Measurements from ENCODE around the gene PLCXD3. TPM values are rescaled to one million over a fixed set of nuclear protein-coding genes. Genes with fewer than 3 reads are reported as not detected.
"Not testable (repeated sequence)": the region's sequence is repeated elsewhere in the genome, so short reads cannot be mapped to it uniquely, and the experiment has no call there.

PLCXD3 gene
- total RNA-seq, 1 experiment from 2014 or later: not detected

DNA sequence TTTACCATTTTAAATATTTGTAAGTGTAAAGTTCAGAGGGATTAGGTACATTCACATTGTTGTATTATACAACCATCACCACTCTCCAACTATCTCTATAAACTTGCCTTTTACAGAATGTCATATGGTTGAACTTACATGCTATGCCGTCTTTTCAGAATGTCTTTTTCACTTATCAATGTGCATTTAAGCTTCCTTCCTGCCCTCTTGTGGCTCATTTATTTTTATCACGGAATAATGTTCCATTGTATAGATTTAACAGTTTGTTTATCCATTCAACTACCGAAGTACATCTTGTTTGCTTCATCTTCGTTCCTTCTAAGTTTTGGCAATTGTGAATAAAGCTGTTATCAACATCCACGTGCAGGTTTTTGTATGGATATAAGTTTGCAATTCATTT is 163.8 kb downstream of the PLCXD3 start:
- Histone ChIP-seq H3K36me3 (no peaks in the 10 kb centered on the region), H3K27me3 (no peaks in the 10 kb centered on the region; the same call in 1 of the 2 replicates), H3K4me3 (no peak overlapping the region), H3K9me3 (no peaks in the 10 kb centered on the region)
- no peak for DNase-seq

DNA sequence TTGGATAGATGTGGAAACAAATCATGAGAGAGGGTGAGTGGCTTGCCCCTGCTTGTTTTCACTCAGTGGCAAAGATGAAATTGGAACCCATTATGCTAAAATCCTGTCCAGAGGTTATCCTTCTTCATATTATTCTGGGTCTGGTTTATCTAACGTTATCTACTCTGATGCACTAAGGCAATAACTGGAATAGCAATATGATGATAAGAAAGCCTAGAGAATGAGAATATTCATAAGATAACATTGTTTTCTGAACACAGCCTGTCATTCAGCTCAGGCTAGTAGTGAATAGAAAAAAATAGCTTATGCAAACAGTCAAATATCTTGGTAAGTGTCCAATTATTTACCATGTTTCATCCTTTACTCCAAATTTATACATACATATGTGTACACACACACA is 165.1 kb downstream of the PLCXD3 start:
- Histone ChIP-seq H3K27me3 (no peaks in the 10 kb centered on the region; the same call in 1 of the 2 replicates), H3K36me3 (no peaks in the 10 kb centered on the region), H3K9me3 (no peaks in the 10 kb centered on the region), H3K4me3 (no peak overlapping the region)
- no peak for DNase-seq

DNA sequence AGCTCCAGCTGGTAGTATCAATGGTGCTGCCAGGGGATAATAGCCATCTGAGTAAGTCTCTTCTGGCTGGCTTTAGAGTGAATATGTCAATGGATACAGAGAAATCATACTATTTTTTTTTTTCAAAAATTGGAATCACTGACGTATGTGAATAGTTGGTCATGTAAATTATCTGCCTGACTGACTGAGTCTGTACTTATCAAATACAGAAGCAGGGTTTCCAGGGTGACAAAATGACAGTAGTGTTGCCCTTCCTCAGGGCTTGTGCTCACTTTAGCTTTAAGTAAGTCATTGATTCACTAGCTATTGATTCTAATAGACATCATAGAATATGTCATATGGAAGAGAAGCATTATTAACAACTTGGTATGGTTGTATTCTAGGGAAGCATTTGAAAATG is 171.1 kb downstream of the PLCXD3 start:
- no peak for DNase-seq
- Histone ChIP-seq H3K36me3 (no peaks in the 10 kb centered on the region), H3K9me3 (no peaks in the 10 kb centered on the region), H3K27me3 (no peaks in the 10 kb centered on the region), H3K4me3 (no peak overlapping the region)

DNA sequence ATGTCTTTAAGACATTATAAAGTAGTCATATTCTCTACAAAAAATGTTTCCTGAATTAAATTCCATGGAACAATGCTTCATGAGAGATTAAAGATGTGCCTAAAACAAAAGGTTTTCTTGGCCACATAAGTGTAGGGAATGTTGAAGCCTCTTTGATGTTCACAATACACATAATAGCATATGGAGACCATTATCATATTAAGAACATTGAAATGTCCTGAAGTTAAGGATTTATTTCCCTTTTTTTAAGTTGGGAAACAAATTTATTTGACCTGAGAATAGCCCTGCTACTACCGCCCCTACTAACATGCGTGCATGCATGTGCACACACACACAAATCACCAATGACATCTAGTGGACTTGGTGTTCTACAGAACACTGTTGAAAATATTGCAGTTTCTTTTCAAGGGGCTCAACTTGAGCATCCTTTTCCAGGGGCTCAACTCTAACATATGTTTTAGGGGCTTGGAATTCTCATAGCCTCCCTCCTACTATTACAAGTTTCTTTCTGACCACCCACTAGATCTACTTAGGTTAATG is 172.2 kb downstream of the PLCXD3 start:
- DNase-seq: no peak
- no peaks in the 10 kb centered on the region for H3K27me3 ChIP-seq
- H3K4me3 ChIP-seq: no peak overlapping the region
- H3K9me3 ChIP-seq: no peaks in the 10 kb centered on the region
- no peaks in the 10 kb centered on the region for H3K36me3 ChIP-seq

DNA sequence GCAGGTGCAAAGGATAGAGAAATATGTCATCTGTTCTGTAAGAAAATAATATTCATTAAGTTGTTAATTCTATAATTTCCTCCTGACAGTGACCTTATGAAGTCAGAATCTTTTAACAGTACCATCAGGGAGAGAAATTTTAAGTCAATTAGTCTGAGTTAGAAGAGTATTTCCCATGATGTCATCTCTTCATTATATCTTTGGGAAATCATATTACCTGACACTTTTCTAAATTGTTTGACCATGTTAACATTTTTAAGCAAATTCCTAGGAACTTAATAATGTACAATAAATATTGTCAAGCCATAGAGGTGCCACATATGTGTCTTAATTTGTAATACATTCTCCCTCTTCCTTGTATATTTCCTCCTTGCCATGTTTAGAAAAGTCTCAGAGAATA is 172.7 kb downstream of the PLCXD3 start:
- Histone ChIP-seq H3K36me3 (no peaks in the 10 kb centered on the region), H3K9me3 (no peaks in the 10 kb centered on the region), H3K27me3 (no peaks in the 10 kb centered on the region), H3K4me3 (no peak overlapping the region)
- no peak for DNase-seq

DNA sequence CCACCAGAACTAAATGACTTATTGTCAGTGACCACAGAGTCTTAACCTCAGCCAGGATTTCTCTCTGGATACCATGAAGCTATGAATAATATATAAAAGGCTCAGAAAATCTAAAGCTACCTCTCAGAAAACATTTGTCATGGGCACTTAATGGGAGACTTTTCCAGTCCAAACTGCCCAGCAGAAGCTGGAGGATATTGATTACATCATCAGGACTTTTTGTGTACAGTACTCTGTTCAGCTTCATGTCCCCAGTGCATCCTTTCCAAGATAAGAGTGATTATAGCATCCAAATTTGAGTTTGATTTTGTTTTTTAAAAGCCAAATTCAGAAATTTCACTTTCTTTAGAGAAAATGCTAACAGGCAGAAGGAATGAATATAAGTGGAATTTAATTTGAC is 173.2 kb downstream of the PLCXD3 start:
- no peak for DNase-seq
- no peaks in the 10 kb centered on the region for H3K27me3 ChIP-seq
- no peaks in the 10 kb centered on the region for H3K9me3 ChIP-seq
- no peak overlapping the region for H3K4me3 ChIP-seq
- no peaks in the 10 kb centered on the region for H3K36me3 ChIP-seq

DNA sequence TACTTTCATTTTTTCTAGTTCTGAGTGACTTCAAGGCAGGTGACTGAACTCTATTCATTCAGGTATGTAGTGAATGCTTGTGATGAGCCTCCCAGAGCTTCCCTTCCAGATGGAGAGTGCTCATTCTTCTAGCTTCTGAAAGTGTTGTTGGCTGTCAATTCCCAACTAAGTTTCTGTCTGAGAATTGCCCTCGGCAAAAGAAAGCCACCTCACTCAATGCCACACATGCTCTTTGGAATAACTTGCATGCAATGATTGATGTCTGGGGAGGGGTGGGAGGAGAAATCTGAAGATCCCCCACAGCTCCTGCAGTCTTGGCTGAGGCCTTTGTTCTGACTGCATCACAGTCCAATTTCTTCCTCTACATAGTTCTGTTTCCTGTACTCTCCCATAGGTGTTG is 173.9 kb downstream of the PLCXD3 start:
- no peak for DNase-seq
- Histone ChIP-seq H3K9me3 (no peaks in the 10 kb centered on the region), H3K4me3 (no peak overlapping the region), H3K27me3 (no peaks in the 10 kb centered on the region), H3K36me3 (no peaks in the 10 kb centered on the region)

DNA sequence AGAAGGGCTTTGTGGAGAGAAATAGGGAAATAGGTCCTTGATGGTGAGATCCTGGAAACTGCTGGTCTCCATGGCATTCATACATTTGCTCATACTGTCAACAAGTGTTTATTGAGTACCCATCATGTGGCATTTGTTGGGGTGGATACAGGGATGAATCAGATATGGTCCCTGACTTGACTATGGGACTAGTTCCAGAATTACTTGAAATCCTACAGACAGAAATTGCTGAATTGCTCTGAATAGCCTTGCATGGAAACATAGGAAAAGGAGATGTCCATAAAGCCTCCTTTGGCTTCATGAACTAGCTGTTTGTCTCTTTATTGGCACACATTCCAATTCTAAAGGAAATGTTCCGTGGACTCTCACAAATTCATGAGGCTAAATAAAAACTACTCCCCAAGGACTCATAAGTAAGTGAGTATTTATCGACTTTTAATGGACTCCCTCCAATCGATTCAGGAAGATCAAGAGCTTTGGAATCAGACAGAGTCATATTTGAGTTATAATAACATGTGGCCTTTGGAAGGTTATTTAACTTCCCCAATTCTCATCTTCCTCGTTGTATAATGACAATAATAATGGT is 174.7 kb downstream of the PLCXD3 start:
- Histone ChIP-seq H3K27me3 (no peaks in the 10 kb centered on the region), H3K36me3 (no peaks in the 10 kb centered on the region), H3K4me3 (no peak overlapping the region), H3K9me3 (no peaks in the 10 kb centered on the region)
- DNase-seq: no peak

DNA sequence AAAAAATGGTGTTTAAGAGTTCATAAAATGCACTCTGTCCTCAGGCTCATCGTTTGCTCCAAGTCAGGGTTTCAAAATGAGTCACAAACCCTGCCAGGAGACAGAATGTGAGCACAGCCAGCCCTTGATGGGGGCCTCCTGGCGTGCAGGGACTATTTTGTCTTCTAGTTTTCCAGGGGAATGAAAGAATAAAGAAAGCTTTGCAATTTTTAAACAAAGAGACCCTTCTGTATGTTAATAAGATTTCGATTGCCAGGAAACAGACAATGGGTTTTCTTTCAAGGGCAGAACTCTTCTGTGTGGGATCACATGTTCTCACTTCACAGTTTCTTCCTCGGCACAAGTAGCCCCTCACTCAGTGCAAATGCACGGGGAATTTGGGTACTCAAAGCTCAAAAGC is 175.6 kb downstream of the PLCXD3 start:
- DNase-seq: no peak
- Histone ChIP-seq H3K4me3 (no peak overlapping the region), H3K27me3 (no peaks in the 10 kb centered on the region), H3K9me3 (no peaks in the 10 kb centered on the region), H3K36me3 (no peaks in the 10 kb centered on the region)

DNA sequence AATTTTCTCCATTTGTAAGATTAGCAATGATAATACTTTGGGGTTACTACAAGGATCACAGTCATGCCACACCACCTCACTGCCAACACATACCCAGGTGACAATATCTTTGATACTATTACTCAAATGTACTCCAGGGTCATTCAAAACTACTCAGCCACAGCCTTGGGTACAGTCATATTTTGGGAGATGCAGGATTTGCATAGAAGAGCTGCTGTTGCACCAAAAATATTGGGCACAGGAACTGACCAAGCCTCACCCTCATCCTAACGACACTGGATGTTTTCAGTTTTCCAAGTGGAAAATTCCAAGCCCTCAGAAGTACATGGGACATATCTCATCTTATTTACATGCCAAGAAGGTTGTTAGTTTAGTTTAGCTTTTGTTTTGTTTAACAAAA is 176.2 kb downstream of the PLCXD3 start:
- DNase-seq: no peak
- no peaks in the 10 kb centered on the region for H3K9me3 ChIP-seq
- no peaks in the 10 kb centered on the region for H3K36me3 ChIP-seq
- H3K27me3 ChIP-seq: no peaks in the 10 kb centered on the region
- H3K4me3 ChIP-seq: no peak overlapping the region

DNA sequence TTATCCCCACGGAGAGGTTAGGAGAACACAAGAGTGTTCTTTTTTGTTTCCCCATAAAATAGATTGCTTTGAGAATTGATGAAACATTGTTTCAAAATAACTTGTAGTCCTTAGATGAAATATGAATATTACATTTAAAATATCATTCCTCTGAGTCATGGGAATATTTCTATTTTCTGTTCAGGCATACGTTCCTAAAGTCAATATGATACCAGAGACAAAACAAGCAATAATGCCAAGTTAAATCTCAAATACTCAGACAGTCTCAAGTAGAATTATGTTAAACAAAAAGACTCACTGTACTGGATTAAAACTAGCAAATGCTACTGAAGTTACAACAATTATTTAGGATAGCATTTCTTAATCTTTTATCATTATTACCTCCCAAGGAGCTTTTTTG is 185.3 kb downstream of the PLCXD3 start:
- Histone ChIP-seq H3K36me3 (no peaks in the 10 kb centered on the region), H3K27me3 (no peaks in the 10 kb centered on the region), H3K4me3 (no peak overlapping the region), H3K9me3 (no peaks in the 10 kb centered on the region)
- DNase-seq: no peak

DNA sequence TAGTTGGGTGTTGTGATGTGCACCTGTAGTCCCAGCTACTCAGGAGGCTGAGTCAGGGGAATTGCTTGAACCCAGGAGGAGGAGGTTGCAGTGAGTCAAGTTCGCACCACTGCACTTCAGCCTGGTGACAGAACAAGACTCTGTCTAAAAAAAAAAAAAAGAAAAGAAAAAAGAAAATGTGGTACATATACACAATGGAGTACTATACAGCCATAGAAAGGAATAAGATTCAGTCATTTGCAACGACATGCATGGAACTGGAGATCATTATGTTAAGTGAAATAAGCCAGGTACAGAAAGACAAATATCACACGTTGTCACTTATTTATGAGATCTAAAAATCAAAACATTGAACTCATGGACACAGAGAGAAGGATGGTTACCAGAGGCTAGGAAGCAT is 187.6 kb downstream of the PLCXD3 start:
- DNase-seq, H3K36me3 ChIP-seq, H3K9me3 ChIP-seq: not testable (repeated sequence)

DNA sequence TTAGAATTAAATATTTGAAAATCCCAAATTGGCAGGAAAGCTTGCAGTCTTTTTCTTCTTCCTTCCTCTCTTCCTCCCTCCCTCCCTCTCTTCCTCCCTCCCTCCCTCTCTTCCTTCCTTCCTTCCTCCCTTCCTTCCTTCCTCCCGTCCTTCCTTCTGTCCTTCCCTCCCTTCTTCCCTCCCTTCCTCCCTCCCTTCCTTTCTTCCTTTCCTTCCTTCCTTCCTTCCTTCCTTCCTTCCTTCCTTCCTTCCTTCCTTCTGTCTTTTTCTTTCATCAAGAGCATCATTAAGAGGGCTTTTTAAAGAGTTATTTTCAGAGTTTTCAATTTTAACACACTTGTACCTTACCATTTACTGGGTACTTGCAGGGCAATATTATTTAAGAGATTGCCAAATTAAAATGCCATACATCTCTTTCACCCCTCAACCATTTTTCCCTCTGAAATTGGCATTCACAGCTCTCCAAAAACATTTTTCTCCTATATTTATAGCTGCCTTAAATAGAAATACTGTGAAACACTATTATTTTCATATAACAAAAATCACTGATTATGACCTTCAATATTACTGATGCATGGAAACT is 197.8 kb downstream of the PLCXD3 start:
- Histone ChIP-seq H3K36me3 (no peaks in the 10 kb centered on the region), H3K4me3 (no peak overlapping the region), H3K9me3 (no peaks in the 10 kb centered on the region), H3K27me3 (peaks cover 2% of the 10 kb centered on the region; the same call in 1 of the 2 replicates)
- DNase-seq: no peak

More for the DNA sequence above, 187.6 kb downstream of the PLCXD3 start:
- not testable (repeated sequence) for H3K4me3 ChIP-seq, H3K27me3 ChIP-seq

DNA sequence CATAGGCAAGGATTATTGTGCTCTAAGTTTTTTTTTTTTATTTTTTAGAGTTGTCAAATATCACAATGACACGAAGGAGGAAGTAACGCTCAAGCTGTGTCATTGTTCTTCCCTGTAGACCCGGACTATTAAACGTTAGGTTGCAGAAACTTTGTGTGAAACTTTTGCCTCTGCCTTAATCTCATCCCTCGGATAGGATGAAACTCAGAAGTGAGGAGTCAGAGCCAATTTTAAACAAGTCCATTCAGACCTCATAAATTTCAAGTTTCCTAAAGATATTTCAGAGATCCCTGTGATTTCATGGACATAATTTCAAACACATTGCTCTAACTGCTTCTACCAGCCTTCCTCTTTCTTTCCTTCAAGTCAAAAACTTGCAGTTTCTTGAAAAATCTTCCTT is 198.3 kb downstream of the PLCXD3 start:
- peaks cover 2% of the 10 kb centered on the region; the same call in 1 of the 2 replicates for H3K27me3 ChIP-seq
- no peaks in the 10 kb centered on the region for H3K36me3 ChIP-seq
- H3K4me3 ChIP-seq: no peak overlapping the region
- DNase-seq: no peak
- H3K9me3 ChIP-seq: no peaks in the 10 kb centered on the region

DNA sequence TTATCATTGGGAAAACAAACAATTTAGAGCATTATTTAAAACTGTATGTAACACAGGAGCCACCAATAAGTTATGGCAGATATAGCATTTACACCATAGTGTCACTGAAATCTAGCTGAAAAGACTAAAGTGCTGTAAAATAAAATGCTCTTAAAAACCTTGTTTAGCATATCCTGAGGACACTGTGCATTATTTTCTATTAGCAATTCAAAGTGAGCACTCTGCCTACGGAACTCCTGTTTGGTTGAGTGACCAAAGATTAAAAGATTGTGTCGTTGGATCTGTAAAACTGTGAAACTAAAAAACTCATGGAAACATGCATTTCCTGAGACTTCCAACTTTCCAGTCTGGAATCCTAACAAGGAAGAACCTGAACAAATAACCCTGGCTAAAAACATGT is 201.1 kb downstream of the PLCXD3 start:
- H3K9me3 ChIP-seq: no peaks in the 10 kb centered on the region
- H3K27me3 ChIP-seq: peaks cover 2% of the 10 kb centered on the region; the same call in 1 of the 2 replicates
- no peaks in the 10 kb centered on the region for H3K36me3 ChIP-seq
- DNase-seq: no peak
- no peak overlapping the region for H3K4me3 ChIP-seq

DNA sequence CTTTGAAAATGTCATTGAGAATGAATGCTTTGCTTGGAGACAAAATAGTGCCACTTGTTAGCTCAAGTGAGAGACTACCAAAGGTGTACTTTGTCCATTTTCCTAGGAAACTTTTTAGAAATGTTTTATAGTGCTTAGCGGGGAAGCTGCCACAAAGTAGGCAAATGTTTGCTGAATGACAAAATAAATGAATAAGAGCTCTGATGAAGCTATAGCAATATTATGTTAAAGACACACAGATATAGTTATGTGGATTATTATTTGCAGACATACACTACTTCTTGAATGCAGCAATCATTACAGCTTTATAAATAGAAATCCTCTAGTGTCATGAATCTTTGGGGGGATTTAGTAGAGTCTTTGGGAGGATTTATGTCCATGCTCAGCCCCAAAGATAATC is 204.4 kb downstream of the PLCXD3 start:
- Histone ChIP-seq H3K9me3 (no peaks in the 10 kb centered on the region), H3K27me3 (peaks cover 2% of the 10 kb centered on the region; the same call in 1 of the 2 replicates), H3K4me3 (no peak overlapping the region), H3K36me3 (no peaks in the 10 kb centered on the region)
- no peak for DNase-seq

DNA sequence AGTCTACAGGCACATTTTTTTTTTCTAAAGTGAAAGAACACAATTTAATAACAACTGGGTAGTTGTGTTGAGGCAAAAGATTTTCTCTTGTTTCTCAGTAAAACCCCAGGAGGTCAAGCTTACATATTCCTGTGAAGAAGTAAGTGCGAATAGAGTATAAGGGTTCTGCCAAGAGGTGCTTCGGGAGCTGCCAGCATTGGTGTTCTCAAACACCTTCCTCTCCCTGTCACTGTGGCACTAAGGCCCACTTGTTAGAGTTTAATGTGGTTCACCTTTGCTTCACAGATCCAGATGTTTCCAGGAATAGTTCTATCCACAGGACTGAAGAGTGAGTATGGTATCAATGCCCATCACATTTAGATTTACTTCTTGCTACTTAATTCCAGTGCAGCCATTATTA is 205.3 kb downstream of the PLCXD3 start:
- H3K36me3 ChIP-seq: no peaks in the 10 kb centered on the region
- no peak for DNase-seq

DNA sequence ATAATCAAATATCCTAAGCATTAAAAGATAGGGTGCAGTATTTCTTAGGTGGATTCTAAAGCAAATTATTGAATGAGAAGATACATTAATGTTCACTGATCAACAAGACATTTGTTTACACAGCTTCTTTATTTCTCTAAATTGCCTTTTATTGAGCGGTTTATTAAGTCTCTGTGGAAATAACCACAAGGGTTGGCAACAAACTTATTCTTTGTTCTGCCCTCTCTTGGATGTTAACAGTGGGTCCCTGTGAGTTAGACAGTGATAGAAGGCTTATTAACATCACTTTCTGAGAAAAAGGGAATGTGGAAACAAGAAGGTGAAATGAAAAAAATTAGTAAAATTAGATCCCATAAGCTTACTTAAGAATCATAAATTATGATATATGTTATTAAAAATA is 214.3 kb downstream of the PLCXD3 start:
- no peak overlapping the region for H3K4me3 ChIP-seq
- H3K36me3 ChIP-seq: no peaks in the 10 kb centered on the region
- no peaks in the 10 kb centered on the region for H3K27me3 ChIP-seq
- DNase-seq: no peak
- H3K9me3 ChIP-seq: no peaks in the 10 kb centered on the region

More for the DNA sequence above, 205.3 kb downstream of the PLCXD3 start:
- Histone ChIP-seq H3K27me3 (peaks cover 2% of the 10 kb centered on the region; the same call in 1 of the 2 replicates), H3K9me3 (no peaks in the 10 kb centered on the region), H3K4me3 (no peak overlapping the region)
